ENCODE results near the gene MAN2A2. TPM values are rescaled to one million over a fixed set of nuclear protein-coding genes. Genes with fewer than 3 reads are reported as not detected.

Gene MAN2A2
- total and polyA plus RNA-seq, 2 donors (not counting 3 experiments of a cell fraction or from before 2014, with no cell fraction given): 60.9 to 77.7 TPM

- no peak overlapping the region for H3K4me2 ChIP-seq (ENCODE audit: insufficient read depth, low read length)
- intact Hi-C loops (cut with micrococcal nuclease) (no loop called here), dilution Hi-C loops (cut with MboI; ENCODE audit: extremely low pct_ligation_motif_present, low sequenced_read_pairs) (no loop called here)
- no peaks in the 10 kb centered on the region for H3K9me3 ChIP-seq (replicated peaks; ENCODE audit: control insufficient read depth, insufficient read depth, low read length)
- POLR2A ChIA-PET: no interaction called here
- H3K9me1 ChIP-seq (replicated peaks; ENCODE audit: control insufficient read depth, extremely low read depth, insufficient read depth, low read length): no peaks in the 10 kb centered on the region
- no peak overlapping the region for H3K9ac ChIP-seq (replicated peaks; ENCODE audit: extremely low read depth, insufficient read depth, low read length)
- BruUV-seq (replicated peaks): no TSS peak
- peaks cover 7 to 72% of the 10 kb centered on the region in 2 experiments for H3K36me3 ChIP-seq (ENCODE audit: control insufficient read depth in 2 of 2, extremely low read depth in 1 of 2, insufficient read depth in 2 of 2, low read length in 2 of 2)
- H2AFZ ChIP-seq (ENCODE audit: low read depth, low read length): no peak overlapping the region
- CTCF ChIA-PET: no interaction called here
- H3K27ac ChIP-seq (ENCODE audit: insufficient read depth, low read depth, low read length): no peak overlapping the region
- FAIRE-seq (no peak), DNase-seq (ENCODE audit: low read depth, low spot score) (no peak)
- no peak overlapping the region for H3K4me3 ChIP-seq (replicated peaks in 1 of 3; ENCODE audit: insufficient read depth in 1 of 3, low read depth in 1 of 3, low read length in 3 of 3)
- no peaks in the 10 kb centered on the region for H3K27me3 ChIP-seq (ENCODE audit: control insufficient read depth in 2 of 2, insufficient read depth in 2 of 2, low read length in 2 of 2)
- no peak for TF ChIP-seq EZH2 (IDR thresholded peaks at IDR 0.05; ENCODE audit: borderline replicate concordance, low read depth, low read length, severe bottlenecking)
- H3K79me2 ChIP-seq (ENCODE audit: control insufficient read depth, insufficient read depth, low read length): no peaks in the 10 kb centered on the region
- no peaks in the 10 kb centered on the region for H3K4me1 ChIP-seq (ENCODE audit: control insufficient read depth, extremely low read depth, insufficient read depth, low read length)
- H4K20me1 ChIP-seq (replicated peaks; ENCODE audit: control insufficient read depth, extremely low read depth, insufficient read depth, low read length): no peaks in the 10 kb centered on the region
Measured at GRCh38 chr15:90915216-90915807, 12.2 kb downstream of the MAN2A2 start.

- Histone ChIP-seq H3K4me3 (replicated peaks in 1 of 3; ENCODE audit: insufficient read depth in 1 of 3, low read depth in 1 of 3, low read length in 3 of 3) (no peak overlapping the region), H4K20me1 (replicated peaks; ENCODE audit: control insufficient read depth, extremely low read depth, insufficient read depth, low read length) (no peaks in the 10 kb centered on the region), H3K27ac (ENCODE audit: insufficient read depth, low read depth, low read length) (no peak overlapping the region), H3K79me2 (ENCODE audit: control insufficient read depth, insufficient read depth, low read length) (no peaks in the 10 kb centered on the region), H3K27me3 (ENCODE audit: control insufficient read depth in 2 of 2, insufficient read depth in 2 of 2, low read length in 2 of 2) (no peaks in the 10 kb centered on the region), H3K9me1 (replicated peaks; ENCODE audit: control insufficient read depth, extremely low read depth, insufficient read depth, low read length) (no peaks in the 10 kb centered on the region), H3K9me3 (replicated peaks; ENCODE audit: control insufficient read depth, insufficient read depth, low read length) (no peaks in the 10 kb centered on the region), H2AFZ (ENCODE audit: low read depth, low read length) (no peak overlapping the region), H3K4me1 (ENCODE audit: control insufficient read depth, extremely low read depth, insufficient read depth, low read length) (no peaks in the 10 kb centered on the region), H3K36me3 (ENCODE audit: control insufficient read depth in 2 of 2, extremely low read depth in 1 of 2, insufficient read depth in 2 of 2, low read length in 2 of 2) (peaks cover 5 to 67% of the 10 kb centered on the region in 2 experiments), H3K4me2 (ENCODE audit: insufficient read depth, low read length) (no peak overlapping the region), H3K9ac (replicated peaks; ENCODE audit: extremely low read depth, insufficient read depth, low read length) (no peak overlapping the region)
- CTCF ChIA-PET: no interaction called here
- POLR2A ChIA-PET: no interaction called here
- dilution Hi-C loops (cut with MboI; ENCODE audit: extremely low pct_ligation_motif_present, low sequenced_read_pairs): no loop called here
- BruUV-seq (replicated peaks): no TSS peak
- FAIRE-seq (no peak), DNase-seq (ENCODE audit: low read depth, low spot score) (no peak)
- intact Hi-C loops (cut with micrococcal nuclease): no loop called here
- TF ChIP-seq GATA2 (IDR thresholded peaks at IDR 0.05; ENCODE audit: insufficient read depth, insufficient read length, low read depth, low read length) (no peak), FOS (IDR thresholded peaks at IDR 0.05; ENCODE audit: borderline replicate concordance, insufficient read depth, low read length) (no peak), MAX (IDR thresholded peaks at IDR 0.05; ENCODE audit: insufficient read depth, insufficient read length) (no peak), CTCF (IDR thresholded peaks at IDR 0.05; ENCODE audit: extremely low read depth in 1 of 2, insufficient read depth in 1 of 2, low read depth in 1 of 2, low read length in 2 of 2) (no peak), EZH2 (IDR thresholded peaks at IDR 0.05; ENCODE audit: borderline replicate concordance, low read depth, low read length, severe bottlenecking) (no peak), JUN (IDR thresholded peaks at IDR 0.05; ENCODE audit: borderline replicate concordance, insufficient read depth, insufficient read length, low read depth) (no peak), POLR2A (IDR thresholded peaks at IDR 0.05; ENCODE audit: low read depth, low read length) (no peak), MYC (IDR thresholded peaks at IDR 0.05; ENCODE audit: low read depth, low read length) (no peak), POLR2AphosphoS5 (IDR thresholded peaks at IDR 0.05; ENCODE audit: insufficient read depth, low read depth, low read length) (no peak)
Measured at GRCh38 chr15:90915808-90916440, 12.8 kb downstream of the MAN2A2 start.
